ENCODE data around the gene LRP2.

GRCh38 chr2:169388161-169388560 is 25.8 kb upstream of the LRP2 start:
- TF ChIP-seq, protein P1, sequence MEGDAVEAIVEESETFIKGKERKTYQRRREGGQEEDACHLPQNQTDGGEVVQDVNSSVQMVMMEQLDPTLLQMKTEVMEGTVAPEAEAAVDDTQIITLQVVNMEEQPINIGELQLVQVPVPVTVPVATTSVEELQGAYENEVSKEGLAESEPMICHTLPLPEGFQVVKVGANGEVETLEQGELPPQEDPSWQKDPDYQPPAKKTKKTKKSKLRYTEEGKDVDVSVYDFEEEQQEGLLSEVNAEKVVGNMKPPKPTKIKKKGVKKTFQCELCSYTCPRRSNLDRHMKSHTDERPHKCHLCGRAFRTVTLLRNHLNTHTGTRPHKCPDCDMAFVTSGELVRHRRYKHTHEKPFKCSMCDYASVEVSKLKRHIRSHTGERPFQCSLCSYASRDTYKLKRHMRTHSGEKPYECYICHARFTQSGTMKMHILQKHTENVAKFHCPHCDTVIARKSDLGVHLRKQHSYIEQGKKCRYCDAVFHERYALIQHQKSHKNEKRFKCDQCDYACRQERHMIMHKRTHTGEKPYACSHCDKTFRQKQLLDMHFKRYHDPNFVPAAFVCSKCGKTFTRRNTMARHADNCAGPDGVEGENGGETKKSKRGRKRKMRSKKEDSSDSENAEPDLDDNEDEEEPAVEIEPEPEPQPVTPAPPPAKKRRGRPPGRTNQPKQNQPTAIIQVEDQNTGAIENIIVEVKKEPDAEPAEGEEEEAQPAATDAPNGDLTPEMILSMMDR (IDR thresholded peaks at IDR 0.05) = no peak
- no peak for TF ChIP-seq POLR2A (IDR thresholded peaks at IDR 0.05)

Data from thyroid gland (tissue), 4 donors.